SK-MEL-5 (cell line): Measurements from ENCODE around the gene RGS6. TPM values are rescaled to one million over a fixed set of nuclear protein-coding genes. Genes with fewer than 3 reads are reported as not detected.
"Not testable (repeated sequence)": the region's sequence is repeated elsewhere in the genome, so short reads cannot be mapped to it uniquely, and the experiment has no call there.

Experiments
- DNase-seq: peaks from one replicate; pipeline ENCODE4 v3.0.0-alpha.2; 2016; ENCODE audit warnings: low read depth, low spot score
- in situ Hi-C: cut with HindIII; loops from 2 replicates; pipeline ENCODE4 v1.10.0; 2016; ENCODE audit warnings: low sequenced_read_pairs, high pct_unique_total_duplicates, low pct_unique_long_range_greater_than_20kb
- polyA plus RNA-seq, 2 experiments: library from polyadenylated mRNA; depleted of rRNA; stranded (reverse); fragments of >200 nt; gene quantifications; 2 replicates each; pipeline ENCODE4 v1.2.3, GENCODE V29; 2015
- total RNA-seq: library from RNA; depleted of rRNA; stranded (reverse); fragments of >200 nt; shearing (Covaris generic); gene quantifications from 2 replicates; pipeline ENCODE4 v1.2.3, GENCODE V29; 2014; rRNA removed

The RGS6 gene
- not detected in 2 replicates for total RNA-seq
- not detected in 2 replicates for polyA plus RNA-seq (2015; cell fraction: cytosol; rRNA removed)
- not detected in 2 replicates for polyA plus RNA-seq (2015; cell fraction: nucleus; rRNA removed)

GRCh38 chr14:71932229-71932981 is at the start of gene RGS6:
RGS6 (plus strand) TSS chr14:71932429.
- DNase-seq: peak; percentile 12
- in situ Hi-C loops: no loop called here

GRCh38 chr14:71883094-71883493 is 49.1 kb upstream of the RGS6 start:
- in situ Hi-C loops: no loop called here

GRCh38 chr14:71885301-71885700 is 46.9 kb upstream of the RGS6 start:
- in situ Hi-C loops: no loop called here
- no peak for DNase-seq

More at GRCh38 chr14:71883094-71883493, 49.1 kb upstream of the RGS6 start:
- no peak for DNase-seq

- DNase-seq, in situ Hi-C loops: not testable (repeated sequence)
Observed at GRCh38 chr14:71887802-71888201, 44.4 kb upstream of the RGS6 start.

GRCh38 chr14:71890541-71890940 is 41.7 kb upstream of the RGS6 start:
- in situ Hi-C loops: no loop called here
- no peak for DNase-seq

- in situ Hi-C loops: no loop called here
- no peak for DNase-seq
Observed at GRCh38 chr14:71891185-71891584, 41.0 kb upstream of the RGS6 start.

GRCh38 chr14:71891970-71892369 is 40.3 kb upstream of the RGS6 start:
- DNase-seq: no peak
- in situ Hi-C loops: no loop called here

GRCh38 chr14:71905031-71905430 is 27.2 kb upstream of the RGS6 start:
- in situ Hi-C loops: no loop called here
- DNase-seq: peak; percentile 1

- in situ Hi-C loops: no loop called here
Observed at GRCh38 chr14:71905860-71906259, 26.4 kb upstream of the RGS6 start.

GRCh38 chr14:71907793-71908515 is 24.3 kb upstream of the RGS6 start:
- in situ Hi-C loops: no loop called here
- no peak for DNase-seq

More at GRCh38 chr14:71905860-71906259, 26.4 kb upstream of the RGS6 start:
- no peak for DNase-seq

- in situ Hi-C loops: no loop called here
- DNase-seq: no peak
Observed at GRCh38 chr14:71911669-71912068, 20.6 kb upstream of the RGS6 start.

- no peak for DNase-seq
- in situ Hi-C loops: no loop called here
Observed at GRCh38 chr14:71913342-71913741, 18.9 kb upstream of the RGS6 start.

GRCh38 chr14:71918955-71919354 is 13.3 kb upstream of the RGS6 start:
- DNase-seq: no peak
- in situ Hi-C loops: no loop called here

GRCh38 chr14:71923513-71923912 is 8.7 kb upstream of the RGS6 start:
- no peak for DNase-seq
- in situ Hi-C loops: no loop called here

GRCh38 chr14:71931492-71932228 is 569 bp upstream of the RGS6 start:
- no peak for DNase-seq
- in situ Hi-C loops: no loop called here

GRCh38 chr14:71933001-71933587 is 865 bp downstream of the RGS6 start:
- in situ Hi-C loops: no loop called here
- DNase-seq: no peak

GRCh38 chr14:71938273-71938672 is 6.0 kb downstream of the RGS6 start:
- in situ Hi-C loops, DNase-seq: not testable (repeated sequence)

- DNase-seq, in situ Hi-C loops: not testable (repeated sequence)
Observed at GRCh38 chr14:71939344-71939743, 7.1 kb downstream of the RGS6 start.
